Spinal cord (tissue), 10 donors: ENCODE results near the gene KCNQ1. TPM values are rescaled to one million over a fixed set of nuclear protein-coding genes. Genes with fewer than 3 reads are reported as not detected.

Experiments
- DNase-seq, 6 donors: peaks; one replicate each; pipeline versions ENCODE4 v3.0.0 to v3.0.0-alpha.2; 2013 to 2015; ENCODE audit warnings: low spot score in 6 of 6, low read depth in 4 of 6
- H3K27ac ChIP-seq: one replicate; pipeline ENCODE4 v1.5.1; 2013; ENCODE audit warnings: low read depth, low read length, control low read depth
- H3K27me3 ChIP-seq: one replicate; pipeline ENCODE4 v1.6.1; 2013; ENCODE audit warnings: low read length; ENCODE audit not compliant: control insufficient read depth, insufficient read depth
- H3K36me3 ChIP-seq: one replicate; pipeline ENCODE4 v1.6.1; 2013; ENCODE audit warnings: low read length; ENCODE audit not compliant: control insufficient read depth, insufficient read depth
- H3K4me1 ChIP-seq: one replicate; pipeline ENCODE4 v1.6.1; 2013; ENCODE audit warnings: low read length; ENCODE audit not compliant: control insufficient read depth, insufficient read depth
- H3K4me3 ChIP-seq: one replicate; pipeline ENCODE4 v1.5.1; 2013; ENCODE audit warnings: low read depth, low read length, control low read depth
- H3K9me3 ChIP-seq: one replicate; pipeline ENCODE4 v1.6.1; 2013; ENCODE audit warnings: low read length; ENCODE audit not compliant: control insufficient read depth, insufficient read depth
- WGBS: methylation state at CpG from one replicate; pipeline ENCODE4 v1.1.5; 2013; ENCODE audit warnings: missing lambda C conversion rate; ENCODE audit not compliant: insufficient coverage; 5-methylcytosine and 5-hydroxymethylcytosine counted together
- polyA plus RNA-seq, 2 donors: library from polyadenylated mRNA; unstranded; fragments of 120-200 nt; gene quantifications; one replicate each; pipeline ENCODE4 v1.2.1, GENCODE V29; 2013; ENCODE audit not compliant: insufficient read length in 2 of 2
- total RNA-seq, 2 donors: library from RNA; depleted of rRNA in 1 of 2; stranded (reverse); fragments of 120-200 nt in 1 of 2; fragments of >200 nt in 1 of 2; gene quantifications; one replicate each; pipeline versions ENCODE4 v1.2.3 to v1.2.4, GENCODE V29; 2013 to 2014
- donor health status: healthy.

The KCNQ1 gene
- total and polyA plus RNA-seq, 4 donors, result 0.83 to 3.1 (median 2.1) TPM

DNA sequence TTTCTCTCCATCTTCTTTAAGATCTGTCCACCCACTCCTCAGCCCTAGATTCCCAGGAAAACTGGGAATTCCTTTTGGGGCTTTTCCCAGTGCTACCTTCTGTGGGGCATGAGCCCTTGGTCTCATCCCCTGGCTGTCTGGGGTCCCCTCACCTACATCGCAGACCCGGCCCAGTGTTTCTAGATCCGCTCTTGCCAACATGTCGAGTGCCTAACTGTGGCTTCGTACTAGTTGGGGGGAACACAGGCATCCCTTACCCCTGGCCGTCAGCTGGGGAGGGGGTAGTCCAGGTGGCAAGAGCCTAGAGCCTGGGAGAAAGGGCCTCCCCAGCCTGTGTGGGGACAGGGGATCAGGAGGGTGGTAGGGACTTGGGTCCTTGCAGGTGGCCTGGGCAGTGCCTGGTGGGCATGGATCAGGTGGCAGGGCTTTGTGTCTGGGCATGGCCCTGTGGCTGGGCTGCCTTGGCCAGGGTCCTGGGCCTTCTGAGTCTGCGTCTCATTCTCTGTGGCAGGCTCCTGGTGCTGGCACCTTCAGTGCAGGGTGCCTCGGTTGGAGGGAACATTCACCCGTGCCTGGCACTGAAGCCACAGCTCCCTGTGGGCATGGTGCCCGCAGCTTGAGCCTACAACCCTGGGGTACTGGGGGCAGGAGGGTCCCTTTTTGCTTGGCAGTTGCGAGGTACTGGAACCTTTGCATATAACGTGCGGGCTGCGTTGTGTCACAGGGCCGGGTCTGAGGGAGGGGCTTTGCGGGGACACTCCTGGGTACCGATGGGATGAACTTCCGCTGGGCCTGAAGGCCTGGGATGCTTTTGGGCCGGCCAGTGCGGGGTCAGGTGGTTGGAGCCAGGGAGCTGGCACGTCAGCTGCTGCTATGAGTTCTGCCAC is 4.1 kb downstream of the KCNQ1 start:
- Histone ChIP-seq H3K27me3 (peaks cover 35% of the 10 kb centered on the region), H3K36me3 (no peaks in the 10 kb centered on the region), H3K27ac (no peak overlapping the region), H3K4me1 (peaks cover 31% of the 10 kb centered on the region), H3K4me3 (no peak overlapping the region), H3K9me3 (no peaks in the 10 kb centered on the region)
- 86% methylated on average over 21 of the region's 21 CpGs for WGBS
- DNase-seq, result no peak

DNA sequence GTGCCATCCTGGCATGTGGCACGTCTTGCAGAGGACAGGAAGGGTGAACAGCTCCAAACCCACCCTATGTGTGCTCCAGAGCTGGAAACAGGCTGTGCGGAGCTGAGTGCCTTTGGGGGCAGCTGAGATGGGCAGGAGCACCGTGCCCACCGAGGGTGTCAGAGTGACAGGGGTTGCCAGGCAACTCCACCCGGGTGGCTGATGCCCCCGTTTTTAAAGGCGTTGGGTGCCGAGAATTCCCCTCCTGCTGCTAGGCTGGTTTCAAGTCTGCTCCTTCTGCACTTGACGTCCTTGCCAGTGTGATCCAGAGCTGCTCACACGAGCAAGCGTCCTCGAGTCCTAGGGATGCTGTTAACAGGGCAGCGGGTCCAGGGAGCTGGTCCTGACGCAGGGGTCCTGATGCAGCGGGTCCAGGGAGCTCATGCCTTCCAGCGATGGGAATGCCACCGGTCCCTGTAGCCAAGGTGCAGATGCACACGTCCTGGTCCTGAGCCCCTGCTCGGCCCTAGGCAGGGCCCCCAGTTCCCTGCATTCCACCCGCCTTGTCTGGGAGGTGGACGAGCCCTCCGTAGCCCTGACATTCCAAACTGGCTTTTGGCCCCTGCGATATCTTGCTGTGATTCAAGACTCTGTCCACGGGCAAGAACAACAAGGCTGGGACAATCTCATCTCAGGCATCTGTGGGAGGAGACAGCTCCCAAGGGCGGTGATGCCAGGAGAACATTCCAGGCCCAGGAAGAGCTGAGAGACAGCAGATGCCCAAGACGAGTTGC is 4.9 kb downstream of the KCNQ1 start:
- H3K36me3 ChIP-seq, result no peaks in the 10 kb centered on the region
- no peak overlapping the region for H3K4me3 ChIP-seq
- H3K27ac ChIP-seq, result no peak overlapping the region
- H3K9me3 ChIP-seq, result no peaks in the 10 kb centered on the region
- no peak for DNase-seq
- peaks cover 30% of the 10 kb centered on the region for H3K27me3 ChIP-seq
- 78% methylated on average over 26 of the region's 26 CpGs for WGBS
- peaks cover 26% of the 10 kb centered on the region for H3K4me1 ChIP-seq

DNA sequence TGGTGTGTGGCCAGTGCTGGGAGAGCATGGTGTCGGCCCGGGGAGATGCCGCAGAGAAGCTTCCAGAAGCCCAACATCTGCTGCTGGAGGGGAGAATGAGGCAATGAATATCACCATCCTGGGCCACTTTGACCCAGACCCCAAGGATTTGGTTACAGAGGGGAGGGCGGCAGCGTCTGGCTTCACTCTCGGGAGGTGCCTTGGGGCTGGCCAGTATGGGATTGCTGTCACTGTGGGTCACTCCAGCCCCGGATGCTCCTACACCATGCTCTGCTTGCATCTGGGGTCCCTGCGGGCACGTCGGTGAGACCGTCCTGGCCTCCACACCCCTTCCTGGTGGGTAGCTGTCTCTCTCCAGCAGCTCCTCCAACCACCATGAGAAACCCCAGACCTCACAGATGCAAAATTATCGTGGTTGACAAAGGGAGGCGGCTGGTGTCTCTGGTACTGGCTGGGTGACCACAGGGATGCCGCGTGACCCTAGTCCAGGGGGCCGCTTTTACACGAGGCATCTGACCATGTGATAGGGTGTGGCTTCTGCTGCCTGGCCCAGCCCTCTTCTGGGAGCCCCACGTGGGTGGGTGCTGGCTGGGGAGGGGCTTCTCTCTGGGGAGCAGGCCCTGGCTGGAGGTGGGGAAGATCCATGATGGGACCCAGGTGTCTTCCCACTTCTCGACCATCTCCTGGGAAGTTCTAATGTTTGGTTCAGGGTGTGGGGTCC is 5.7 kb downstream of the KCNQ1 start:
- peaks cover 26% of the 10 kb centered on the region for H3K27me3 ChIP-seq
- H3K9me3 ChIP-seq, result no peaks in the 10 kb centered on the region
- no peak overlapping the region for H3K27ac ChIP-seq
- DNase-seq, result no peak
- H3K4me1 ChIP-seq, result peaks cover 24% of the 10 kb centered on the region
- 82% methylated on average over 18 of the region's 19 CpGs for WGBS
- H3K4me3 ChIP-seq, result no peak overlapping the region
- no peaks in the 10 kb centered on the region for H3K36me3 ChIP-seq

DNA sequence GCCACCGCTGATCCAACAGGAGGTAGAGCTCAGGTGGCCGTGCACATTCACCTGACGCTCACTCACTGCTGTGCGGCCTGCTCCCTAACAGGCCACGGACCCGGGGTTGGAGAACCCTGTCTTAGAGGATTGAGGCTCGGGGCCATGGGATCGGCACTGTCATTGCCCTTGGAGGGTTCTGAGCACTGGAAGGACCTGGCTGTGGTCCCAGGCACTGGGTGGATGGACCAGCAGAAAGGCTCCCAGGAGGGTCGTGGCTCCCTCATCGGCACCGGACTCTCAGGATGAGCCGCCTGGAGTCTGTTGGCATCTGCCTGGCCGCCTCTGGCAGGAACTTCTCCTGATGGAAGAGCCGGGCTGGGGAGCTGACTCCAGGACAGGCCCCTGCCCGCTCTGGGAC is 6.5 kb downstream of the KCNQ1 start:
- H3K4me3 ChIP-seq, result no peak overlapping the region
- H3K9me3 ChIP-seq, result no peaks in the 10 kb centered on the region
- peaks cover 18% of the 10 kb centered on the region for H3K27me3 ChIP-seq
- WGBS, result 91% methylated on average over 15 of the region's 15 CpGs
- no peak overlapping the region for H3K27ac ChIP-seq
- no peak for DNase-seq
- peaks cover 15% of the 10 kb centered on the region for H3K4me1 ChIP-seq
- no peaks in the 10 kb centered on the region for H3K36me3 ChIP-seq

DNA sequence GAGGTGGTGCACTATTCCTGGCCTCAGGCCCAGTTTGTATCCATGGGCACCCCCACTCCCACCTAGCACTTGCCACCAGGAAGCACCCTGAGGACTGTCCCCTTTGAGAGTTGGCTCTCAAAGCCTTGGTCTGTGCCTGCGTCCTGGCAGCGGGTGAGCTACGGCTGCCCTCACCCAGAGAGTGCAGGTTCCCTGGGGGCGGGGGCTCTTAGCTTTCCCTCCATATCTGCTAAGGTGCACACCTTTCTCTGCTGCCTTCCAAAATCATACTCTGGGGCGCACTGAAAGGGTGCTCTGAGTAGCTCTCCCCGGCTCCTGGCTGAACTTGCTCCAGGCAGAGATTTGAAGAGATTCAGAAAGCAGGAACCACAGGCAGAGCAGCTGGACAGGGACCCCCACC is 7.1 kb downstream of the KCNQ1 start:
- H3K27me3 ChIP-seq, result peaks cover 12% of the 10 kb centered on the region
- WGBS, result 75% methylated on average over 6 of the region's 6 CpGs

DNA sequence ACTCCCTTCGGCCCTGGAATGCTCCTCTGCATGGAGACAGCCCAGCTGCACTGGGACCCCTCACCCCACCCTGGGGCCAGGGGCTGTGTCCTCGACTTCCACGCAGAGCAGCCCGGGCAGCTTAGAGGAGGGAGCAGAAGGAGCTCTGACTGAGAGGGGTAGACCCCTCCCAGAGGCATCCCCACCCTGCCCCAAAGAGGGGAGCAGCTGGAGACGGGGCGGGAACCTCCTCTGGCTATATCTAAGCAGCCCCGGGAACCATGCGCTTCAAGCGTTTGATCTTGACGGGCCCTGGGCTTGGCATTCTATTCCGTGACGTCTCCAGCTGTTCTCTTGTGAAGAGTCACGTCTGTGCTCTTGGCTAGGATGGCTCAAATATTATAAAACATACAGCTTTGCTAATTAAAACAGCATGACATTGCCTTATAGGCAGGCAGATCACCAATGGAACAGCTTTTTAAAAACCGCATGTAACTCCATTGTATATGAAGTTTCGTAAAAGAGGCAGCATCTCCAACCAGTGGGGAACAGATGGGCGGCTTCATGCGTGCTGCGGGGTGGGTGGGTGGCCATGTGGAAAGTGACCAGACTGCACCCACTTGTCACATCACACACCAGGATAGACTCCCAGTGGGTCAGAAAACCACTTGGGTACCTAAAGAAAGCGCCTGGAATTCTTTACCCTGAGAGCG is 7.7 kb downstream of the KCNQ1 start:
- no peak overlapping the region for H3K27ac ChIP-seq
- peak in 2 of 6 donors; percentile 50 to 77 for DNase-seq
- no peaks in the 10 kb centered on the region for H3K9me3 ChIP-seq
- H3K36me3 ChIP-seq, result no peaks in the 10 kb centered on the region
- H3K4me1 ChIP-seq, result peaks cover 11% of the 10 kb centered on the region
- H3K4me3 ChIP-seq, result no peak overlapping the region
- WGBS, result 24% methylated on average over 11 of the region's 20 CpGs
- H3K27me3 ChIP-seq, result peaks cover 7% of the 10 kb centered on the region

More for the DNA sequence above, 7.1 kb downstream of the KCNQ1 start:
- Histone ChIP-seq H3K36me3 (no peaks in the 10 kb centered on the region), H3K4me3 (no peak overlapping the region), H3K4me1 (peaks cover 13% of the 10 kb centered on the region), H3K27ac (no peak overlapping the region), H3K9me3 (no peaks in the 10 kb centered on the region)
- DNase-seq, result no peak

DNA sequence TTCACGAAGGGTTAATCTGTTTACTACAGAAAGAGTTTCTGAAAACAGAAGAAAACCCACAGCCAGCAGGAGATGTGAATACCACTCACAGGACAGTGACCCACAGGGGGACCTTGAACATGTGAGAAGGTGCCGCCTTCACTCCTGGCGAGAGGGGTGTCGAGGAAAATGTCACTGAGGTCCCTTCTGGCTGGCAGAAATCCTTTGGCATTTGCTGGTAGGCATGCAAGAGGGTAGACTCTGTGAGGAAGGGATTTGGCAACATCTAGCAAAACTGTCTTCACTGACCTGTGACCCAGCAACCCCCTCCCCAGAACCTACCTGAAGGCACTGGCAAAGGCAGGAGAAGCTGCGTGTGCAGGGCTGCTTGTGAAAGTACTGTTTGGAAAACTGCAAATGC is 8.6 kb downstream of the KCNQ1 start:
- H3K36me3 ChIP-seq, result no peaks in the 10 kb centered on the region
- H3K27me3 ChIP-seq, result peaks cover under 1% of the 10 kb centered on the region
- DNase-seq, result no peak
- no peaks in the 10 kb centered on the region for H3K9me3 ChIP-seq
- WGBS, result 96% methylated on average over 3 of the region's 5 CpGs
- no peak overlapping the region for H3K27ac ChIP-seq
- peaks cover 6% of the 10 kb centered on the region for H3K4me1 ChIP-seq
- no peak overlapping the region for H3K4me3 ChIP-seq

DNA sequence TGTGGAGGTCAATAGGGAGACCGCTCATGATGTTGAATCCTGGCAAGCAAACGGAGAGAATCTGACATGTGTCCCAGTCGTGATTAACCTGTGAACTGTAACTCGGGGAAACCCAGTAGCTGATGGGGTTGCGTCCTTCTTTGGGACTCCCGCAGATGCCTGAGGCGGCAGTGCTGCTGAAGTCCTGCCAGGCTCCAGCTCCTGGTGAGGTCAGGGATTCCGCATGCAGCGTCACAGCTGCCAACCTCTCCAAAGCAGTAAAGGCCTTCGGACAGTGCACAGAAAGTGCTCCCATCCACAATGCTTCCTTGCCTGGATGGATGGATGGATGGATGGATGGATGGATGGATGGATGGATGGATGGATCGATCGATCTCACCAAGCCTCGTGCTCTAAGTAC is 13.5 kb downstream of the KCNQ1 start:
- H3K27me3 ChIP-seq, result no peaks in the 10 kb centered on the region
- DNase-seq, result no peak
- no peaks in the 10 kb centered on the region for H3K9me3 ChIP-seq
- H3K4me3 ChIP-seq, result no peak overlapping the region
- 89% methylated on average over 10 of the region's 13 CpGs for WGBS
- peaks cover 2% of the 10 kb centered on the region for H3K36me3 ChIP-seq
- H3K27ac ChIP-seq, result no peak overlapping the region
- no peaks in the 10 kb centered on the region for H3K4me1 ChIP-seq
